Activated CD8-positive, alpha-beta memory T cell treated with anti-CD3 and anti-CD28 coated beads, Interleukin-2, amount 50 U/mL, for 48 hours (primary cell): ENCODE data around the gene CAV1.
"Not testable (repeated sequence)": the region's sequence is repeated elsewhere in the genome, so short reads cannot be mapped to it uniquely, and the experiment has no call there.

Source experiments
- DNase-seq: peaks from one replicate; pipeline ENCODE4 v3.0.0-alpha.2; 2020

Gene CAV1

DNA sequence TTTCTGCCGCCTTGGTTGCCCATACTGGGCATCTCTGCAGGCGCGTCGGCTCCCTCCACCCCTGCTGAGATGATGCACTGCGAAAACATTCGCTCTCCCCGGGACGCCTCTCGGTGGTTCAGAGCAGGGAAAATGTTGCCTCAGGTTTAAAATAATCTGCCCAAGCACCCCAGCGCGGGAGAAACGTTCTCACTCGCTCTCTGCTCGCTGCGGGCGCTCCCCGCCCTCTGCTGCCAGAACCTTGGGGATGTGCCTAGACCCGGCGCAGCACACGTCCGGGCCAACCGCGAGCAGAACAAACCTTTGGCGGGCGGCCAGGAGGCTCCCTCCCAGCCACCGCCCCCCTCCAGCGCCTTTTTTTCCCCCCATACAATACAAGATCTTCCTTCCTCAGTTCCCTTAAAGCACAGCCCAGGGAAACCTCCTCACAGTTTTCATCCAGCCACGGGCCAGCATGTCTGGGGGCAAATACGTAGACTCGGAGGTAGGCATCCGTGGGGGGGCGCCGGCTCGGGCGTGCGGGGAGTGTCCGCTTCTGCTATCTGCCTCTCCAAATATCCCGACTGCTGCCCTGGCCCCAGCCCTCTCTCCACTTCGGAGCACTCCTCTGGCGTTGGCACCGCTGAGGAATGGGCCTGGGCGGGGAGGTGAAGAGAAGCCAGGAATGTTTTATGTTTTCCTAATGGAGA lies at the start of gene CAV1:
CAV1 (plus strand) TSS at position 428 of the 689 bp plus-strand sequence; CDS start at position 455, 27 bp downstream.
- peak; percentile 57 for DNase-seq

GRCh38 chr7:116477625-116478024 lies 47.2 kb upstream of the CAV1 start:
- no peak for DNase-seq

DNA sequence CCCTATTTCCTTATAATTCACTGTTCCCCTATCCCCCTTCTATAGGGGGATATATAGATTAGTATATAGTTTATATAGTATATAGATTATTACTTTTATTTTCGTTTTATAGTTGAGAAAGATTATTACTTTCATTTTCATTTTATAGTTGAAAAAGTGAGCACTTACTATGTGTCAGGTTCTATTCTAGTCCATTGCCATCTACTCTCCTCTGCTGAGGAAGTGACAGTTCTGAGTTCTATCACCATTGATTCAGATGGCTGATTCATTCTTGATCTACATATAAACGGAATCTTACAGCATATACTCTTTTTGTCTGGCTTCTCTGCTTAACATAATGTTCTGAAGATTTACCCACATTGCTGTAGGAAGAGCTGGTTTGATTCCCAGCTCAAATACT lies 46.0 kb upstream of the CAV1 start:
- DNase-seq: no peak

DNA sequence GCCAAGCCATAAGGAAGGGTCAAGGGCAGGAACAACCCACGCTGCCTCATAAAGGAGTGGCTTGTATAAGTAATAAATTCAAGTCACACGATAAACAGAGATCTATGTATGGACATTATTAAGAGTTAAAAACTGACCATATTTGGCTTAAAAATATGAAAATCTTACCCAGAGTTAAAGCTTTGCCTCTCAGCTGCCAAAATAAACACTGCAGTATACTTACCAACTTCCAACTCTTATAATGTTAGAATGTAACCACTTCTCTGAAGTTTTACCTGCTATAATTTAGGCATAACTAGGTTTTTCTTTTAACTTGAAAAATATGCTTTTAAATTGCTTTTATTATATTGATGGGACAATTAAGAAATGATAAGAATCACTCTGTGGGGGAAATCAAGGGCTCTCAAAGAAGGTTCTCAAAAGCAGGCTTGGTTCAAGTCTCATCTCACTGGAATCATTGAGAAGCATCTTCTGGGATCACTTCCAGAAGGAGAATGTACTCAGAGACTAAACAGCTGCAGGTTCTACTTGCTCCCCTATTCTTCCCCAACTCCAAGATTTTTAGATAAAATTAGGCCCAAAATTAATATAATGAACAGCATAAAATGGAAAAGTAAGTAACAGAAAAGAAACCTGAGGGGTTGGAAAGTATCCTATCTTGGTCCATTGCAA lies 41.4 kb upstream of the CAV1 start:
- DNase-seq: no peak

DNA sequence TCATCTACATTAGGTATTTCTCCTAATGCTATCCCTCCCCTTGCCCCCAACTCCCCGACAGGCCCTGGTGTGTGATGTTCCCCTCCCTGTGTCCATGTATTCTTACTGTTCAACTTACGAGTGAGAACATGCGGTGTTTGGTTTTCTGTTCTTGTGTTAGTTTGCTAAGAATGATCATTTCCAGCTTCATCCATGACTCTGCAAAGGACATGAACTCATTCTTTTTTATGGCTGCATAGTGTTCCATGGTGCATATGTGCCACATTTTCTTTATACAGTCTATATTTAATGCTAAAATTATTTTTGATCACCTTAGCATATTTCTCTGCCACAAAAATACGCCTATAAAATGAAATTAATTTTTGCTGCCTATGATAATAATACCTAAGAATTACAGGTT lies 40.4 kb upstream of the CAV1 start:
- DNase-seq: not testable (repeated sequence)

DNA sequence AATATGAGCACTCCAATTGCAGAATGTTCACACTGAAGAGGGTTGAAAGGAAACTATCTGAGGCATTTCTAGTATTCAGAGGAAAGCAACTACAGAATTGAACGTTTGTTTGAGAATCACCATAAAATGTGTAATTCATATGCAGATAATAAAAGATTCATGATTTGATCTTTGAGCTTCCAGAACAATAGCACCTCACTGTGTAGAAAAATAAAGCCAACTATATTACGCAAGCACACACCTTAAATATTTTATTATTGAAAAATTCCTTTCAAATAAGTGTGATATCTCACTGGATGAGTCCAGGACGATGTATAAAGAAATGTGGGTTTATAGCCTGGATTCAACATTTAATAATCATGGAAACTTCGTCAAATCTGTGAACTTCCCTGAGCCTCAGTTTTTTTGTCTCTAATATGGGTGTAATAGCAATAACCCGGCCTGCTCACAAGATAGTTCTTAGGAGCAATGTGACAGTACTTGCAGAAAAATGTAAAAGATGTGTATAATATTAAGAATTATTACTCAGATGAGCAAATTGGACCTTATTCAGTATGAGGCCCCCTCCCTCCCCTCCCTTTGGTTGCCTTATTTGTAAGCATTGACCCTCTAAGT lies 36.8 kb upstream of the CAV1 start:
- DNase-seq: no peak

GRCh38 chr7:116490351-116490750 lies 34.5 kb upstream of the CAV1 start:
- no peak for DNase-seq

- DNase-seq: no peak
Measured at GRCh38 chr7:116491887-116492653, 32.8 kb upstream of the CAV1 start.

GRCh38 chr7:116492654-116493109 lies 32.2 kb upstream of the CAV1 start:
- DNase-seq: no peak

DNA sequence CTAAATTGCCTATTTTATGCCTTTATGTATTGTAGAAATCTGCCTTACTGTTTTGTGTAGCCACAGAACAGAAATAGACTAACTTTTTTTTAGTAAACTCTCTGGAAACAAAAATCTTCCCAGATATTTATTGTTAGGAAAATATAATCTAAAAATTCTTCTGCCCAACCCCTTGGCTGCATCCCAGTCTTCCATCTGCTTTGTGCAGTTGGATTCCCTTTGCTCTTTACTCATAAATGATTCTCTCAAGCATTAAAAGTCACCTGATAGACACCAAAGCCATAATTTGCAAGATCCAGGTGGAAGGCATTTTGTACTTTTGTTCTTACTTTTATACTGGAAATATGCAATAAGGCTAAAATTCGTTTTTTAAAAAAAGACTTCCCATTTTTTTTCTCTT lies 31.4 kb upstream of the CAV1 start:
- no peak for DNase-seq

DNA sequence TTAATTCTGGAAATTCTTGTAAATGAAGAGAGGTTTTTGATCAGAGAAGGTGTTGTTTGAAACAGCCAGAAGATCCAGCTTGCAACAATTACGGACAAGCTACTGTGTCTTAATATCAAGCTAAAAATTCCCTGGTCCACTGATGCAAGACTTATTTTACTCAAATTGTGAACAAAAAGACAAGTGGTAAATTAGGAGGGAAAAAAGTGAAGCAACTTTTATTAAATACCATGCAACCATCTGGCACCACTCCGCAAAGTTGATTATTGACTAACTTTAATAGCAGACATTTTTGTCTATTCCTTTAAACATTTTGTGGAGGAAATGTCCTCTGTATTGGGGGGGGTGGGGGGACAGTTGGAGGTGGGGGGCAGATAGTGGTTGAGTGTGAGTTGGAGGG lies 30.4 kb upstream of the CAV1 start:
- DNase-seq: no peak

DNA sequence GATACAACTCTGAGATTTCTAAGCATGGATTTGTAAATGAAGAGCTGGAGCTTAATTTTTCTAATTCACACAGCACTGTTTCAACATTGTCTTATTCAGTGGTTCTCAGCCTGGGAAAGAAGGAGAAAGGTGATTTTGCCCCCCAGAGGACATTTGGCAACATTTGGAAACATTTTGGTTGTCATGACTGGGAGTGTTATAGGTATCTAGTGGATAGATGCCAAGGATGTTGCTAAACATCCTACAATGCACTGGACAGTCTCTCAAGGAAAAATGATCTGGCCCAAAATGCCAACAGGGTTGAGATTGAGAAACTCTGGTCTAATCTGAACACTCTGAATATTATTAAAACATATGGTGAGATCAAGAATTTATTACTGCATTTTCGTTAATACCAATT lies 29.1 kb upstream of the CAV1 start:
- no peak for DNase-seq

DNA sequence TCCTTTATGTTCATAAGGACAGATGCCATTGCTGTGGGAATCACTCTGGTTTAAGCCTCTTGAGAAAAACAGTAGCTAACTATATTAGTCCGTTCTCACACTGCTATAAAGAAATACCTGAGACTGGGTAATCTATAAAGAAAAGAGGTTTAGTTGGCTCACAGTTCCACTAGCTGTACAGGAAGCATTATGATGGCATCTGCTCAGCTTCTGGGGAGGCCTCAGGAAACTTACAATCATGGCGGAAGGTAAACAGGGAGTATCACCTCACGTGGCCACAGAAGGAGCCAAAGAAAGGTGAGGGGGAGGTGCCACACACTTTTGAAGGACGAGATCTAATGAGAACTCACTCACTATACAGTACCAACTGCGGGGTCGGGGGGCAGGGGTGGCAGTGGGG lies 28.2 kb upstream of the CAV1 start:
- no peak for DNase-seq

GRCh38 chr7:116497708-116498107 lies 27.1 kb upstream of the CAV1 start:
- no peak for DNase-seq

DNA sequence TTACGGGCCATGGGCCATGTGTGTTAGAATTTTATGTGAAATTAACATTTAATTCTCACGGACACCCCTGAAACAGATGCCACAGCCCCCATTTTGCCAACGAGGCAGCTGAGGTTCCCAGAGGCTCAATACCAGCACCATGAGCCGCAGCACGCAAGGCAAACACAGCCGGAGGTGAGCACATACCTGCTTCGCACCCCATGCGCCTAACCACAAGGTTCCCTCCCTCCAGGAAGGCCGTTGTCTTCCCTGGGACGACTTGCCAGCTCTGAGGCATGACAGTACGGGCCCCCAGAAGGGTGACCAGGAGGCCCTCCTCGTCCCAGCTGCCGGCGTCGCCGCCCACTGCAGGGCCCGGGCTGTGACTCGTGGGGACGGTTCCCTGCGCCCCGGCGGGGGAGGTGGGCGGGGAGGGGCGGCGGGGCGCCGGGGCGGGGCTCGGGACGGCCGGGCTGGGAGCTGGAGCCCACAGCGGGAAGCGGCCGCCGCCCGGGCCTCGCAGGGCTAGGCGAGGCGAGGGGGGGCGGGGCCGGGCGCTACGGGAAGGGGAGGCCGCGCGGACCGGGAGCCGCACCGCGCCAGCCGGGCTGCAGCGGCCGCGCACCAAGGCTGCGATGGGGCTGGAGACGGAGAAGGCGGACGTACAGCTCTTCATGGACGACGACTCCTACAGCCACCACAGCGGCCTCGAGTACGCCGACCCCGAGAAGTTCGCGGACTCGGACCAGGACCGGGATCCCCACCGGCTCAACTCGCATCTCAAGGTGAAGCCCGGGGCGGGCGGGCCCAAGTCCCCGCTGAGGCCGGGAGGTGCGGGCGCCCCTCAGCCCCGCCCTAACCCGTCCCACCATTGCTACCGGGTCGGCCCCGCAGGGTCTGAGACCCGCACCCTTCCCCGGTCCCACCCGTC lies 25.4 kb upstream of the CAV1 start, which contains the start of gene CAV2:
CAV2 (plus strand) TSS at position 571 of the 910 bp plus-strand sequence; CDS start at position 615, 44 bp downstream.
- peak; percentile 54 for DNase-seq

DNA sequence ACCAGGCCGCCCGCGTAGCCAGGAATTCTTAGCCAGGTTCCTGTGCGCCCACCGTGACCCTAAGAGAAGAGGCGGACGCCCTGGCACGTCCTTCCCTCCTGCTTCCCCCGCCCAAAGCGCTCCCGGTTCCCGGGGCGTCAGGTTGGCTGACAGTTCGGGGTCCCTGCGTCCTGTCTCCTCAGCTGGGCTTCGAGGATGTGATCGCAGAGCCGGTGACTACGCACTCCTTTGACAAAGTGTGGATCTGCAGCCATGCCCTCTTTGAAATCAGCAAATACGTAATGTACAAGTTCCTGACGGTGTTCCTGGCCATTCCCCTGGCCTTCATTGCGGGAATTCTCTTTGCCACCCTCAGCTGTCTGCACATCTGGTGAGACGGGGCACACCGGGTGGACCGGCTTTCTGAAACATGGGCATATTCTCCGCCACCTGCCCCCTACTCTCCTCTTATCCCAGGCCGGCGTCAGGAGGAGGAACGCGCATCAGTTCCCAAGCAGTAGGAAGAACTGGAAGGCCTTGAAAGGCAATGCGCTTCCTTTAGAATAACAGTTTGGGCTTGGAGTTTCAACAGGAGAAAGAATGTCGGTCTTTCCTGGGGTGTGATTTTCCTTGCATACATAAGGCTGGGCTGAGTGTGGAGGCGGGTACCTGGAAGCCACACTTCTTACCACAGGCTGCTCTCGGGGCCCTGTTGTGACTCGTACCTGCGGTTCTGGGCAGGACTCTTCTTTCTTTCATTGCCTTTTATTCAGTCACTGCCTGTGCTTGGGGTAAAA lies 24.6 kb upstream of the CAV1 start:
- DNase-seq: peak; percentile 71

DNA sequence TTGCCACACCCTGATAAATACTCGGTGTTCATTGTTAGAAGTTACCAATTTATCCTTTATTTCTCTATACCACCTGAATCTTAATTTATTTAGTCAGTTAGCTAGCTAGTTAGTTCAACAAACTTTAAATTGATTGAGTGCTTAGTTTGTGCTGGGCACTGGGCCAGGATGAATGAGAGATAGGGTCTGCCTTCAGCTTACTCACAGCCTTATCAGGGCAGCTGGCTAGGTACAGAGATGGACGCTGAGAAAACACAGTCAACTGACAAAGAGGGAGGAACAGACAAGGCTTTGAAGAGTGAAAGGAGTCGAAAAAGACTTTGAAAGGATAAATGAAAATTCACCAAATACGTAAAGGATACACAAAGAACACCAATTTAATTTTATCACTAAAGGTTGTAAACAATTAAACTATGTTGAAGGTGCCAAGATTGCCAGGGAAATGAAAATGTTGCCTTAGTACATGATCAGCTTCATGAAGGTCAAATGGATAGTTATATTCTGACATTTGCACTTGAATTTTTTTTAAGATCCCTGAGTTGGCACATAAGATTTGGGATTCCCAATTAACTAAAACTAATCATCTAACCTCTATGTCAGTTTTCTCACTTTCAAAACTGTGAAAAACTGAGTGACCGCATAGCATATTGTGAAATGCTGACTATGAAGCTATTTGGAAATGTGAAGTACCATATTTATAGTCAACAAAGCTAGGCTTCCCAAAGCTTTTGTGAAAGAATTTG lies 23.2 kb upstream of the CAV1 start:
- no peak for DNase-seq

DNA sequence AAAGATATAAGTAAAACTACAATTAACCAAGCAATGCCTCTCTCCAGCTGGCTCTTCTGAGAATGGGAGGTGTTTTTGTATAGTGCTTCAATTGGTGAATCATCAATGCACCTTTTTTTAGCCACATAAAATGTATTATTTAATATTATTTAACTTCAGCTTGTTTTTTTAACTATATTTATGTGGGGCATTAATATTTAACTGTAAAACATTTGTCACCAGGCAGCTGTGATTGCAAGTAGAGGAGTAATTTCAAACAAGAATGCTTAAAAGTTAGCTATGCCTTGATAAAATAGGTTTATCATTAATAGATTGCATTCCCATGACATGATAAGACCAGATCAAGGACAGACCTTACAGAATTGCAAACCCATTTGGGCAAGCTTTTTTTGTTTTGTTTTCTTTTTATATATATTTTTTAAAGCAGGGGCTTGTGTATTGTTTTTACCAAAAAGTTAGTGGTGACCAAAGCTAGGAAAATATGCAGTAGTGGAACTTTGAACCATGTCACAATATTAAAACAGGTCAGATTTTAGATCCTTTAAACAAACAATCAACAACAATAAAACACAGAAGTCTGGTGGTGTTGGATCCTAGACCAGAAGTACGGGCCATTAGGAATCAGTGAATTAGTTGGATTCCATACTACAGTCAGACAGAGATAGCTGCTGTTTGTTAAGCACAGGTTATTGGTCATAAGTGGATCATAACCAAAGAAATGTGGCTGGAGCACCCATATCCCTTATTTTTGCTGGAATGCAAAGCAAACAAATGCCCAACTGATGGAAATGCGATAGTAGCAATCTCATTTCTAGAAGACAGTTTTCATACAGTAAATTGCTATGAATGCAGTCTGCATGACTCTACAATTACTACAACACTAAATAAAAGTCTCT lies 22.4 kb upstream of the CAV1 start:
- DNase-seq: no peak

DNA sequence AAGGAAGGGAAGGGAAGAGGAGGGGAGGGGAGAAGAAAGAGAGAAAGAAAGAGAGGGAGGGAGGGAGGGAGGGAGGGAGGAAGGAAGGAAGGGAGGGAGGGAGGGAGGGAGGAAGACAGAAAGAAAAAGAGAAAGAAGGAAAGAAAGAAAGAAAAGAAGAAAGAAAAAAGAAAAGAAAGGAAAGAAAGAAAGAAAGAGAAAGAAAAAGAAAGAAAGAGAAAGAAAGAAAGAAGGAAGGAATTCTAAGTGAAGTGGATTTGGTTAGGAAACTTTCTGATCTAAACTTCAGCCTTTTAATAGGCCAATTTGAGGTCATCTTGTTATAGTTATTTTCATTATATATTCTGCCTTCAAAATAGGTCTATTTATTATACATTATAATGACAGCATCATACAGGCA lies 21.0 kb upstream of the CAV1 start:
- no peak for DNase-seq

DNA sequence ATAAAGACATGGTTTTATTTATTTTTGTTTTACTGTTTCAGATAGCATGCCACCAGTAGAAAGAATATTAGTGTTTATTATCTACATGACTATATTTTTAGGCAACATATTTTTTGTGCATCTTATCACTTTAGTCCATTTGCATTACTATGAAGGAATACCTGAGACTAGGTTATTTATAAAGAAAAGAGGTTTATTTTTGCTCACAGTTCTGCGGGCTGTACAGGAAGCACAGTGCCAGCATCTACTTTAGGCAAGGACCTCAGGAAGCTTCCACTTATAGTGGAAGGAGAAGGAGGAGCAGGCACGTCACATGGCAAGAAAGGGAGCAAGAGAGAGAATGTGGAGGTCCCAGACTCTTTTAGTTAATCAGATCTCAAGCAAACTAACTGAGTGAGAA lies 19.6 kb upstream of the CAV1 start:
- DNase-seq: no peak
